HG03442 (cell line): Measurements from ENCODE around the gene C17orf107.

Experiments
- ATAC-seq: cut with Tn5 transposase; IDR thresholded peaks from one replicate; pipeline ENCODE4 v1.9.1; 2021; ENCODE audit warnings: mild to moderate bottlenecking, moderate library complexity; ENCODE audit not compliant: unreplicated experiment

C17orf107 gene

DNA sequence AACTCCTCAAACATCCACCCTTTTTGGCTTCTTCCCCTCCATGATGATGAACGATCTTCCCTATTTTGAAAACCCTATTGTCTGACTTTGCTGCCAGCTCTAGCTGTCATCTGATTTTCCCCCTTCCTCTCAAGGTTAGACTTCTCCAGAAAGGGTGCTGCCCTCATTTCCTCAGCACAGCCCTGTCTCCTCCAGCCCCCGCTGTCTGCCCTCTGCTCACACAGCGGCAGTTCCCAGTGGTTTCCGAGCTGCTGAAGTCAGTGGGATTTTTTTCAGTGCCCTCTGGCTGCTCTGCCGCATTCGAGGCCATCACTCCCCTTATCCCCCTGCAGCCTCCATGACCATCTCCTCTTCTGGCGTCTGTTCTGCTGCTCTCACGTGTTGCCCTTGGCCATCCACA is 26.6 kb upstream of the C17orf107 start:
- ATAC-seq: no peak

DNA sequence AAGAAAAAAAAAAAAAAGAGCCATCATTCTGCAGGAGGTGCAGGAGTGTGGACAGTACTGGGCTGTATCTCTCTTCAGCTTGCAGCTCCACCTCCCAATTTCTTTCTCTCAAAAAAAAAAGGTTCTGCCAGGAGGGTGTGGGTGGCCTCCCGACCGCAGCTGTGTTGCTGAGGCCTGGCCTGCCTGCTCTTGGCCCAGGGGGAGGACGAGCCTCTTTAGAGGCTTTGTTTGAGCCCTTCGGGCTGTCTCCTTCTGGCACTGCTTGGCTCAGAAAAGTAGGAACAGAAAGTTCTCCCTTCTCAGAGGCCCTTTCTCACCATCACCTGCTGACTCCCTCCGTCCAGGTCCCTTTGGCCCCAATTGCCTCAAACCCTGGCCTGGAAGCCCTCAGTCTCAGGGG is 22.2 kb upstream of the C17orf107 start:
- ATAC-seq: no peak

DNA sequence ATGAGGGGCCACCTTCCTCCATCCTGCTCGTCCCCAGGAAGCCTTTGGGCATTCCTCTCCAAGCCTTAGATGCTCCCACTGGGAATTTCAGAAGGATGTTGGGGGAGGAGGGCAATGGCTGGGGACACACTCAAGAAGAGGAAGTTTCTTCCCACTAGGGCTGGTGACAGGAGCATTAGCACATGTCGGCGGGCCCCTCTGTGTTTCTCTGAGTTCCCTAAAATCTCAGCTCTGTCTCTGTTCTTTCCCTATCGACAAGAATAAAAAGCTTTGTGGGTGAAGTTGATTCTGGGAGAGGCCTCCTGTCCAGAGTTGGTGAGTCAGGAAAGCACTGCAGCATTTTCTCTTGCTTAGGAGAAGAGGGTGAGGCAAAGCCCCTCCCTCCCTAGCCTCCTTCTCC is 19.7 kb upstream of the C17orf107 start:
- no peak for ATAC-seq

DNA sequence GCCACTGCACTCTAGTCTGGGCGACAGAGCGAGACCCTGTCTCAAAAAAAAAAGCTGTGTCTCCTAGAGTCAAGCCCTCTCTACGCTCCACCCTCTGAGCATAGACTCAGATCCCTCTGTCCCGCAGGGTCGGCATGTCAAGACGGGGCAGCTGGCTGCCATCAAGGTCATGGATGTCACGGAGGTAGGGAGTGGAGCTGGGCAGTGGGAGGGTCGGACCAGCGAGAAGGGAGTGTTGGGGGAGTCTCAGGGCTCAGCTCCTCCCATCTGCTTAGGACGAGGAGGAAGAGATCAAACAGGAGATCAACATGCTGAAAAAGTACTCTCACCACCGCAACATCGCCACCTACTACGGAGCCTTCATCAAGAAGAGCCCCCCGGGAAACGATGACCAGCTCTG is 18.5 kb upstream of the C17orf107 start:
- ATAC-seq: no peak

DNA sequence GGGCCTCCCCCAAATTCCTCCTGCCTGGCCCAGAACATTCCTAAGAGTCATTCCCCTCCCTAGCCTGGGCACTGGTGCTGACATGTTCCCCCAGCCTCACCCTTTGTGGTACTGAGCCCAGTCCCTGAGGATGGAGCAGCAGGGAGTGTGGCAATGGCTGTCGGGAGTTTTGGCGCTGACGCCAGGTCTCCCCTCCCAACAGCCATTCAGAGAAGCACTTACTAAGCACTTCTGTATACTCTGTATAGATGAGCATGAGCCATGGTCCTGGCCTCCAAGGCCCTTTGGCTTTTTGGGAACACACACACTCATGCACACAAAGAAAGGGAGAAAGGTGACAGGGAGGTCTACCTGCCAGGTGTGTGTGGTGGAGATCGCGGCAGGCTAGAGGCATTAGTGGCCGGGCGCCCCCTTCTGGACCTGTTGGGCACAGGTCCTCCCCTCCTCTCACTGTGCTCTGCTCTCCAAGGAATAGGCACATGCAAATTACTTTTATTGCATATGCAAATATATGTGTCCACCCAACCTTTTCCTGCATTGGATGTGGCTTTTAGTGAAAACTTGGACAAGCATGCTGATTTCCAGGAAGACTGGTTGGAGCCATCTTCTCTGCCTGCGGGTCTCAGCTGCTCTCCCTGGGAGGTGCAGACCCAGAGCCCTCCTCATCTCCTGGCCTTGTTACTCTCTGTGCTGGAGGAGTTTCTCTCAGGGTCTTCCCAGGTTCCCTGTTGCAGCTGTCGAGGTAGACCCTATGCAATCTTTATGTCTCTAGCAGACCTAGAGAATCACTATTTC is 17.4 kb upstream of the C17orf107 start:
- no peak for ATAC-seq

DNA sequence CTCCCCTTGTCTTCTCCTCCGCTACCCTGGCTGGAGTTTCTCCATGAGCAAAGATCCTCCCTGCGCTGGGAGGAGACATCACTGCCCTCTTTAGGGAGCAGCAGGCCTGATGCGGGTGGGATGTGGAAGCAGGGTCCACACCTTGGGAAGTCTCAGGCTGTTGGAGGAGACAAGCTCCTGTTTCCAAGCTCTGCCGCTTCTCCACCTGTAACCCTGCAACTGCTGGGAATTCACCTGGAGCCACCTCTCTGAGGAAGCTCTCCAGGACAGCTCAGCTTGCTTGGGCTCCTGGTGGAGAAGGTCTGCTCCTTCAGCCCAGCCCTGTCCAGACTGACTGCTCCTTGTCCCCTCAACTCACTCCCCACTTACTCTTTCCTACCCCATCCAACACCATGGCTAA is 14.8 kb upstream of the C17orf107 start:
- no peak for ATAC-seq

DNA sequence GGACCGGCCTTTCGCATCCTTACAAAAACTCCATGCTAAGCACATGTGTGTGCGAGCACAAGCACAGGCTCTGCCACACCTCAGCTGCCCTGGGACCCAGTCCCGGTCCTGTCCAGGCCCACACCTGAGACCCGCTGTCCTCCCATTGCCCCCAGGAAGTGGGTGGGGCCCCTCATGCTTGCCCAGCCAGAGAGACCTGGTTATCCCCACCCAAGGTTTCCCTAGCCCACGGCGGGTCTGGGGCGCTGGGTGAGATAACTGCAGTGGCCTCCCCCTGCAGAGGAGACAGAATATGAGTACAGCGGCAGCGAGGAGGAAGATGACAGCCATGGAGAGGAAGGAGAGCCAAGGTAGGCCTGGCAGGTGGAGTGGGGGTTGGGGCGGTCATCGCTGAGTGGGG is 12.5 kb upstream of the C17orf107 start:
- no peak for ATAC-seq

DNA sequence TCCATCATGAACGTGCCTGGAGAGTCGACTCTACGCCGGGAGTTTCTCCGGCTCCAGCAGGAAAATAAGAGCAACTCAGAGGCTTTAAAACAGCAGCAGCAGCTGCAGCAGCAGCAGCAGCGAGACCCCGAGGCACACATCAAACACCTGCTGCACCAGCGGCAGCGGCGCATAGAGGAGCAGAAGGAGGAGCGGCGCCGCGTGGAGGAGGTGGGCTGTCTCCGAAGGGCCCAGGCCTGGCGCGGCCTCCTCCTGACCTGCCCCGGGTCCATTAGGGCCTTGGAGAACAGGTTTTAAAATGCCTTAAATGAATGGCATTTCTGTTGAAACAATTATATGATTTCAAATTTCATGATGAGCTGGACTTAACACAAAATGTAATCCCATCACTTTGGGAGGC is 11.8 kb upstream of the C17orf107 start:
- no peak for ATAC-seq

DNA sequence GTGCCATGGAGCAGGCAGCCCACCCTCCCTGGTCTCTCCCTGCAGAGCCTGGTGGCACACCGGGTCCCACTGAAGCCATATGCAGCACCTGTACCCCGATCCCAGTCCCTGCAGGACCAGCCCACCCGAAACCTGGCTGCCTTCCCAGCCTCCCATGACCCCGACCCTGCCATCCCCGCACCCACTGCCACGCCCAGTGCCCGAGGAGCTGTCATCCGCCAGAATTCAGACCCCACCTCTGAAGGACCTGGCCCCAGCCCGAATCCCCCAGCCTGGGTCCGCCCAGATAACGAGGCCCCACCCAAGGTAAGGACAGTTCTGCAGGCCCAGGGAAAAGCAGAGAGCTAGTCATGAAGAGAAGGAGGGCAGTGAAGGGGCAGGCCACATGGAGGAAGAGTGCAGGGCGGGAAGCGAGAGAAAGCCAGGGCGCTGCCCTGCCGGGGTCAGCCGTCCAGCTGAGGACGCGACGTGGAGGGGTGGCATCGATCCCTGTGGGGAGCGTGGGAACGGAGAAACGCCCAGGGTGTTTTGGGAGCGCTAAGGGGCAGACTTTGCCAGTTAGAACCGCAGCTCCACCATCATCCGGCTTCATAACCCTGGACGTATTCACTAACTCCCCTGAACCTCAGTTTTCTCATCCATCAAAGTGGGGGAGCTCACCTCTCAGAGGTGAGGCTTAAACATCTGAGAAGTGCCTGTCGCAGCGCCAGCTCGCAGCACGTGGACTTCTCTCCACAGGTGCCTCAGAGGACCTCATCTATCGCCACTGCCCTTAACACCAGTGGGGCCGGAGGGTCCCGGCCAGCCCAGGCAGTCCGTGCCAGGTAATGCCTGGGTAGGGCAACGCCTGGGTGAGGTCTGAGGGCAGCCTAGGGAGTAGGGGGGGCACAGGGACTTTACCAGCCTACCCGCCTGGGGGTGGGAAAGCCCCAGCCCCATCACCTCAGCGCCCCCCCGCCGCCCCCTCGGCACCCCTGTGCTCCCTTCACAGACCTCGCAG is 7.6 kb upstream of the C17orf107 start:
- no peak for ATAC-seq

DNA sequence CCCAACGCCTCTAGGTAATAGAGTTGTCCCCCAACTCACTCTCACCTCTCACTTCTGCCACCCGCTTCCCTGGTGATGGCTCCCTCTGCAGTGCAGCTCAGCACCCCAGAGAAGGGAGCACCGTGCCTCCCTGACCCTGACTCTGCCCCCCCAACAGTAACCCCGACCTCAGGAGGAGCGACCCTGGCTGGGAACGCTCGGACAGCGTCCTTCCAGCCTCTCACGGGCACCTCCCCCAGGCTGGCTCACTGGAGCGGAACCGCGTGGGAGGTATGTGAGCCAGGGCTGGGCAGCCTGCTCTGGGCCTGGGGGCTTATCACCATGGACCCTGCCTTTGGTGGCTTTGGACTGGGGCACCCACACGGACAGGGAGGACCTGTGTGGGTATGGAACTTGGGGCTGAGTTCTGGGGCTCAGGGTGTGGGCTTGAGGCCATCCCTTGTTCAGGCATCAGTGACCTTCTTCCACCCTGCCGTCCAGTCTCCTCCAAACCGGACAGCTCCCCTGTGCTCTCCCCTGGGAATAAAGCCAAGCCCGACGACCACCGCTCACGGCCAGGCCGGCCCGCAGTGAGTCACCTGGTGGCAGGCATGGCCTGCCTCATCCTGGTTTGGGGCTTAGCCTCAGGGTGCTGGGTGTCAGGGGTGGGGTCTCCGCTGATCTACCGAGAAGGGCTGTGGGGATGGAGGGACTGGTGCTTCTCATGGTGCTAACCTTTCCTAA is 6.7 kb upstream of the C17orf107 start:
- ATAC-seq: no peak

DNA sequence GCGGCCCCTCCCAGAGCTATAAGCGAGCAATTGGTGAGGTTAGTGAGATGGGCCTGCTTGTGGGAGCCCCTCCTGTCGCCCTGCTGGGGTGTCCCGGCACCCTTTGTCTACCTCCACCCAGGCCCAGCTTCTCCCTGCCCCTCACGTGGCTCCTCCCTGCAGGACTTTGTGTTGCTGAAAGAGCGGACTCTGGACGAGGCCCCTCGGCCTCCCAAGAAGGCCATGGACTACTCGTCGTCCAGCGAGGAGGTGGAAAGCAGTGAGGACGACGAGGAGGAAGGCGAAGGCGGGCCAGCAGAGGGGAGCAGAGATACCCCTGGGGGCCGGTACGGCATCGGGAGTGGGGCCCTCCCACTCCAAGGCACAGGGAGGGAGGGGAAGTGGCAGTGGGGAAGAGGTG is 6.1 kb upstream of the C17orf107 start:
- no peak for ATAC-seq

DNA sequence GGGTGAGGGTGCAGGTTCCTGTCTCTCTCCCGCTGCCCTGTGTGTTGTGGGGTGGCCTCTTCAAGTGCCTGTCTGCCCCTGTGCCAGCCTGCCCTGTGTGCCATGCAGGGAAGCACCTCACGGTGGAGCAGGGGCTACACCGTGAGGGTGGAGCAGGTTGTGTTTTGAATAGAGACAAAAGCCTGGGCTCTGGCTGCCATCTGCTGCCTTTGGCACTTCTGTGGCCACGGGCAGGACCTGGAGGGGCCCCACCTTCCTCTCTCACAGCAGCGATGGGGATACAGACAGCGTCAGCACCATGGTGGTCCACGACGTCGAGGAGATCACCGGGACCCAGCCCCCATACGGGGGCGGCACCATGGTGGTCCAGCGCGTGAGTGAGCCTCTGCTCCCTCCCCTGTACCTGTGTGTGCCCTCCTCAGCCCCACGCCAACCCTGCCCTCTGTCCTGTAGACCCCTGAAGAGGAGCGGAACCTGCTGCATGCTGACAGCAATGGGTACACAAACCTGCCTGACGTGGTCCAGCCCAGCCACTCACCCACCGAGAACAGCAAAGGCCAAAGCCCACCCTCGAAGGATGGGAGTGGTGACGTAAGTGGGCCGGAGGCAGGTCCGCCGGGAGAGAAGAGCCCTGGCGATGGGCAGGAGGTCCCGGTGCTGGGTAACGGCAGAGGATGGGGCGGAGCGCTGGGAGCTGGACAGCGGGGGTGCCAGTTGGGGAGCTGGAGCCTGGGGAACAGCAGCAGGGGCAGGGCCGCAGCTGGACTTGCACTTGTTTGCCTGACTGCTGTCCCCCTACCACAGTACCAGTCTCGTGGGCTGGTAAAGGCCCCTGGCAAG is 5.4 kb upstream of the C17orf107 start:
- ATAC-seq: no peak

DNA sequence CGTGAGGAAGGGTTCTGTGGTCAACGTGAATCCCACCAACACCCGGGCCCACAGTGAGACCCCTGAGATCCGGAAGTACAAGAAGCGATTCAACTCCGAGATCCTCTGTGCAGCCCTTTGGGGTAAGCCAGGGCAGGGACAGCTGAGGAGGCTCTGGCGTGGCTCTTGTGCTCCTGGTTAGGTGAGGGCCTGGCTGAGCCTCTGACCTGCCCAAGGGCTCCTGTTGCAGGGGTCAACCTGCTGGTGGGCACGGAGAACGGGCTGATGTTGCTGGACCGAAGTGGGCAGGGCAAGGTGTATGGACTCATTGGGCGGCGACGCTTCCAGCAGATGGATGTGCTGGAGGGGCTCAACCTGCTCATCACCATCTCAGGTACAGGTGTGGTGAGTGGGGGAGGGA is 4.2 kb upstream of the C17orf107 start:
- no peak for ATAC-seq

DNA sequence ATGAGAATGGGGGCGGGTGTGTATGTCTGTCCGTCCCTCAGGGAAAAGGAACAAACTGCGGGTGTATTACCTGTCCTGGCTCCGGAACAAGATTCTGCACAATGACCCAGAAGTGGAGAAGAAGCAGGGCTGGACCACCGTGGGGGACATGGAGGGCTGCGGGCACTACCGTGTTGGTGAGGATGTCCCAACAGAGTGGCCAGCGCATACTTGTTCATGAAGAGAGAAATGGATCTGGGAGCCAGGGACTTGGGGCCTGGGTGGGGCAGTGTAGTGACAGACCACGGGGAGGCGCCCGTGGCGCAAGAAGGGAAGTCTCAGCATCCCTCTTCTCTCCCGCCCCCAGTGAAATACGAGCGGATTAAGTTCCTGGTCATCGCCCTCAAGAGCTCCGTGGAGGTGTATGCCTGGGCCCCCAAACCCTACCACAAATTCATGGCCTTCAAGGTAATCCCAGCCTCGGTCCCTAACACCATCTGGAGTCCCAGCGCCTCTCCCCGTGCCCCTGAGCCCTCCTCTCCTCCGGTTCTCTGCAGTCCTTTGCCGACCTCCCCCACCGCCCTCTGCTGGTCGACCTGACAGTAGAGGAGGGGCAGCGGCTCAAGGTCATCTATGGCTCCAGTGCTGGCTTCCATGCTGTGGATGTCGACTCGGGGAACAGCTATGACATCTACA is 3.5 kb upstream of the C17orf107 start:
- no peak for ATAC-seq

DNA sequence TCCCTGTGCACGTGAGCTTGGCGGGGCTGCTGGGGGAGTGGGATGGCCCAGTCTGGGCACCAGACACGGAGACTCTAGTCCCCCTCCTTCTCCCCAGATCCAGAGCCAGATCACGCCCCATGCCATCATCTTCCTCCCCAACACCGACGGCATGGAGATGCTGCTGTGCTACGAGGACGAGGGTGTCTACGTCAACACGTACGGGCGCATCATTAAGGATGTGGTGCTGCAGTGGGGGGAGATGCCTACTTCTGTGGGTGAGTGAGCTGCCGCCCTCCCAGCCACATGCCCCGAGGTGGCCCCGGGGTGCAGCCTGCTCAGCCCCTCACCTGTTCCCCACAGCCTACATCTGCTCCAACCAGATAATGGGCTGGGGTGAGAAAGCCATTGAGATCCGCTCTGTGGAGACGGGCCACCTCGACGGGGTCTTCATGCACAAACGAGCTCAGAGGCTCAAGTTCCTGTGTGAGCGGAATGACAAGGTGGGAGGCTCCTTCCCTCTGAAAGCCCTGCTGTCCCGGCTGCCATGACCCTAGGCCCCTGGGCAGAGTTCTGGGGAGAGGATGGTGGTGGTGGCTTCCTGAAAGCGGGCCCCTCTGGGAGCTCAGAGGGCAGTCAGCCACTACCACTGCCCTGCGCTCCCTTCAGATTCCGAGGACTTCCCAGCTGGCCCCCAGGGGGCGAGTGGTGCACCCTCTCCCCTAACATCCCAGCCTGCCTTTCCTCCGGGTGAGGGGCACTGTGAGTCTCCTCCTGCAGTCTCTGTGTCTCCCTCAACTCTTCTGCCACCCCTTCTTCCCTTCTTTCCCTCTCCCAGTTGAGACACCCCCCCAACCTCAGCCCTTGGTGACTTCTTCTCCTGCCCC is 2.8 kb upstream of the C17orf107 start:
- no peak for ATAC-seq

DNA sequence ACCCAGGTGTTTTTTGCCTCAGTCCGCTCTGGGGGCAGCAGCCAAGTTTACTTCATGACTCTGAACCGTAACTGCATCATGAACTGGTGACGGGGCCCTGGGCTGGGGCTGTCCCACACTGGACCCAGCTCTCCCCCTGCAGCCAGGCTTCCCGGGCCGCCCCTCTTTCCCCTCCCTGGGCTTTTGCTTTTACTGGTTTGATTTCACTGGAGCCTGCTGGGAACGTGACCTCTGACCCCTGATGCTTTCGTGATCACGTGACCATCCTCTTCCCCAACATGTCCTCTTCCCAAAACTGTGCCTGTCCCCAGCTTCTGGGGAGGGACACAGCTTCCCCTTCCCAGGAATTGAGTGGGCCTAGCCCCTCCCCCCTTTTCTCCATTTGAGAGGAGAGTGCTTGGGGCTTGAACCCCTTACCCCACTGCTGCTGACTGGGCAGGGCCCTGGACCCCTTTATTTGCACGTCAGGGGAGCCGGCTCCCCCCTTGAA is 2.1 kb upstream of the C17orf107 start:
- ATAC-seq: no peak

DNA sequence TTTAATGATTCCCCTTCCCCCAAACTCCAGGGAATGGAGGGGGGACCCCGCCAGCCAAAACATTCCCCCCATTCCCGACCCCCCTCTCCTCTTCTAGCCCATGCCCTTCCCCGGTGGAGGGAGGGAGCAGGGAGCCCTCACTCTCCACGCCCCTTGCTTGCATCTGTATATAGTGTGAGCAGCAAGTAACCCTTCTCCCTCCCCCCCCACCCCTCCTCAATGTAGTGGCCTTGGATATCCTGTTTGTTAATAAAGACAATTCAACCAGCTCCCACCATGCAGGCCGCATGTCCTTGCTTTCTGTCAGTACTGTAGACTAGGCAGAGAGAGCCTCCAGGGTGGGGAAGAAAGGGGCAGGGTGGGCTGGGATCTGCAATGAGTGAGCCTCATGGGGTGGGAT is 1.6 kb upstream of the C17orf107 start:
- ATAC-seq: no peak

DNA sequence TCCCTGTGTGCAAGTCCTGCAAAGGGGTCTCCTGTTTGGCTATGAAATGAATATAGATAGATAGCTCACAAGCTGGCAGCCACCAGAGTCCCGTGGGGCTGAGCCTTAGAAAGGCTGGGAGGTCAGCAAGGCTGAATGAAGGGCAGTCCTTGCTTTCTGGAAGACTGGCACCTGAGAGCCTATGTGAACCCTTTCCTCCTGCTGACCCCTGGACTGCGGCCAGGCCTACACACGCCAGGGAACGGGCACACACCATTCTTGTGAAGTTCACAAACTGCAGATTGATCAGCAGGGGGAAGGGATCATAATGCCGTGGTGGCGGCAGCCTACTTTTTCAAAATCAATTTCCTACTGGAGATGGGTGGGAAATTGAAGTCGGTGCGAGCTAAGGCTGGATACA is 985 bp upstream of the C17orf107 start:
- ATAC-seq: no peak

DNA sequence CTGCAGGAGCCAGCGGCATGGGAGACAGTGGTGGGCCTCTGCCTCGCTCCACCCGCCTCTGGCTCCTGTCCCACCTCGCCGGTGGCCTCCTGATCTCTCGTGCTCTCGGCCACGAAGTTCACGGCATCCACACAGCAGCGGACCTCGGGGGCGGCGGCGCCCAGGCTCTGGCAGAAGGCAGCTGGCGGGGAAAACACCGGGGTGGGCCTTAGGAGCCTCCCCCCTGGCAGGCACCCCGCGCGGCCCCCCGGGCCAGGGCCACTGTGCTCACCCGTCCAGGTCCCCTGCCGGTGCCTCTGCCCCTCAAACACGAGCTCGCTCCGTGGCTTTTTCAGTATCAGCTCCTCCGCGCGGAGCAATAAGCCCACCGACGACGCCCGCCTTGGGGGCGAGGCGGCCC is 409 bp upstream of the C17orf107 start:
- no peak for ATAC-seq
